HUDEP-2 (cell line): Measurements from ENCODE around the gene SCARB1.

Experiments
- DNase-seq, 76 experiments: peaks; one replicate each; lab custom pipeline; 2025; ENCODE audit not compliant: unreplicated experiment in 76 of 76; lab: John Stamatoyannopoulos, UW

SCARB1 gene

GRCh38 chr12:124764870-124765580 is 98.6 kb downstream of the SCARB1 start:
- no peak for DNase-seq

GRCh38 chr12:124764451-124764850 is 99.2 kb downstream of the SCARB1 start:
- peak in 28 of 76 experiments; percentile 3 to 48 (median 17) for DNase-seq

DNA sequence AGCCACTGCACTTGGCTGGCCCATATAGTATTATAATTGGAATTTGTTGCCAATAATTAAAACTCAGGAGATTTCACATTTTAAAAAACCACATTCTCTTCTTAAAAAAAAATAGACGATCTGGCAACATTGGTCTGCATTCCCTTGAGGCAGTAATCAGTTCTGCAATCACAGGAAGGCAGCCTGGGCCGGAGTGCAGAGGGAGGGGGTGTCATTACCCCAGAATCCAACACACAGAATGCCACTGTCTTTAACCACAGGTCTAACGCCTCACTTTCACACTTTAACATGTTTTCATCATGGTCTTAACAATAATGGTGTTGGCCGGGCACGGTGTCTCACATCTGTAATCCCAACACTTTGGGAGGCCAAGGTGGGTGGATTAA is 100.1 kb downstream of the SCARB1 start:
- no peak for DNase-seq

DNA sequence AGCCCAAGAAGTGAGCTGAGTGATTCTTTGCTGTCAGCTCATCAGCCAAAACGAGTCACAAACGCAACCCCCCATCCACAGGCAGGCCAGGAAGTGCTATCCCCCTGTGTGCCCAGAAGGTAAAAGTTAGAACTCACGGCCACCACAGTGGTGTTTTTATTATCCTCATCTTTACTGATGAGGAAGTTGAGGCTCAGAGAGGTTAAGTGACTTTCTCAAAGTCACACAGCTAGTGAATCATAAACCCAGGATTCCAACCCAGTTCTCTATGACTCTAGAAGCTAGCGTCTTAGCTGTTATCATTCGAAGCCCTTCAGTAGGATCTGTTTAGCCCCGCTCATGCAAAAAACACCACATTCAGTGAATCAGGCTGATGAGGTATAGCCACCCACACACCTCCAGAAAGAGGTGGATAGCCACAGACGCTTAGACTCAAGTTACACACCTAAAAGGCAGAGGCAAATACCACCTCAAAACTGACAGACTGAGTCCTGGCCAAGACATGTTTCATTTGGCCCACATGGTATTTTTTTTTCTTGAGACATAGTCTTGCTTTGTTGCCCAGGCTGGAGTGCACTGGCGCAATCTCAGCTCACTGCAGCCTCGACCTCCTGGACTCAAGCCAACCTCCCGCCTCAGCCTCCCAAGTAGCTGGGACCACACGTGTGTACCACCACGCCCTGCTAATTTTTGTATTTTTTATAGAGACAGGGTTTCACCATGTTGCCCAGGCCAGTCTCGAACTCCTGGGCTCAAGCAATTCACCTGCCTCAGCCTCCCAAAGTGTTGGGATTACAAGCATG is 100.7 kb downstream of the SCARB1 start:
- no peak for DNase-seq

DNA sequence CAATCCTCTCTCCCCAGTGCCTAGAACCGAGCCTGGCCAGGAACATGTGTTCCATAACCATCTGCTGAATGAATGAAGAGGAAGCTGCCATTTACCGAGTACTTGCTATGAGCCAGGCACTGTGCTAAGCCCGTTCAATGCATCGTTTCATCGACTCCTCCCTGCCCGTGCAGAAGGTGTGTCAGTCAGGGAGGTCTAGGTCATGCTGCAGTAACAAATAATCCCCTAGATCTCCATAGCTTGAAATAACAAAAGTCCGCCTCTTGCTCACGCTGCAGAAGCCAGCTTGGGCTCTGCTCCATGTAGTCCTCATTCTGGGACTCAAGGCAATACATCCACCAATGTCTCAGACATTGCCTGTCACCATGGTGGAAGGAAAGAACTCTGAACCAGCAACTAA is 101.3 kb downstream of the SCARB1 start:
- no peak for DNase-seq

GRCh38 chr12:124761871-124762270 is 101.8 kb downstream of the SCARB1 start:
- DNase-seq = no peak

DNA sequence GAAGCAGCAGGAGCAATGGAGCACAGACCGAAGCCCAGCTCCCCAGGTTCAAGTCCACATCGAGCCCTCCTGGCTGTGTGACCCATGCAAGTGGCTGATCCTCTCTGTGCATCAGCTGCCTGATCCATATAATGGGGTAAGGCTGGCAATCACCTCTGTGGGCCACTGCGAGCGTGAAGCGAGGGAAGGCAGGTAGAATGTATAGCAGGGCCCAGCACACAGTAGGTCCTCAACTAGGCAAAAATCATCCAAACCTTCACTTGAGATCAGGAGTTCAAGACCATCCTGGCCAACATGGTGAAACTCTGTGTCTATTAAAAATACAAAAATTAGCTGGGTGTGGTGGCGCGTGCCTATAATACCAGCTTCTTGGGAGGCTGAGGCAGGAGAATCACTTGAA is 102.6 kb downstream of the SCARB1 start:
- DNase-seq = no peak

DNA sequence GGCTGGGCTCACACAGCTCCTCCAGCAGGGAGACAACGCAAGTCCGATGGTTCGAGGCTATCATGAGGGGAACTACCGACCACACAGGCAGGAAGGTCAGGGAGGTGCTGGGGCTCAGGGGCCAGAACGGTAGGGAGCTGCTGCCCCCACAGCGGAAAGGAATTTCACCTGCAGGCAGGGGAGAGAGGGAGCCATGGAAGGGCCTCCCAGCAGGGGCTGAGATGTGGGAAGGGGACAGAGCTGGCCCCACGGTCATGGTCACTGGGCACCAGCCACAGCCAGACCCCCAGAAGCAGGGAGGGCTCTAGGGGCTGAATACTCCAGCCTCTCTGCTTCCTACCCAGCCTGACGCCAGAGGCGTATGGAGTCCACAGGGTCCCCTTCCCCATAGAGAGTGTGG is 103.1 kb downstream of the SCARB1 start:
- no peak for DNase-seq

GRCh38 chr12:124759841-124760503 is 103.7 kb downstream of the SCARB1 start:
- no peak for DNase-seq

- no peak for DNase-seq
Measured at GRCh38 chr12:124758266-124759220, 105.1 kb downstream of the SCARB1 start.

GRCh38 chr12:124757329-124757728 is 106.3 kb downstream of the SCARB1 start:
- no peak for DNase-seq

GRCh38 chr12:124756760-124757159 is 106.9 kb downstream of the SCARB1 start:
- no peak for DNase-seq

DNA sequence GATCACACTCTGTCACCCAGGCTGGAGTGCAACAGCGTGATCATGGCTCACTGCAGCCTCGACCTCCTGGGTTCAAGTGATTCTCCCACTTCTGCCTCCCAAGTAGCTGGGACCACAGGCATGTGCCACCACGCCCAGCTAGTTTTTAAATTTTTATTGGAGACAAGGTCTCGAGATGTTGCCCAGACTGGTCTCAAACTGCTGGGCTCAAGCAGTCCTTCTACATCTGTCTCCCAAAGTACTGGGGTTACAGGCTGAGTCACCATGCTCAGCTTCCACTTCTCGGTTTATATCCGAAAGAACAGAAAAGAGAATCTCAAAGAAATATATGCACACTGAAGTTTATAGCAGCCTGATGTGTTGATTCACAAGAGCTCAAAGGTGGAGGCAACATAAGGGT is 107.5 kb downstream of the SCARB1 start:
- DNase-seq = no peak

DNA sequence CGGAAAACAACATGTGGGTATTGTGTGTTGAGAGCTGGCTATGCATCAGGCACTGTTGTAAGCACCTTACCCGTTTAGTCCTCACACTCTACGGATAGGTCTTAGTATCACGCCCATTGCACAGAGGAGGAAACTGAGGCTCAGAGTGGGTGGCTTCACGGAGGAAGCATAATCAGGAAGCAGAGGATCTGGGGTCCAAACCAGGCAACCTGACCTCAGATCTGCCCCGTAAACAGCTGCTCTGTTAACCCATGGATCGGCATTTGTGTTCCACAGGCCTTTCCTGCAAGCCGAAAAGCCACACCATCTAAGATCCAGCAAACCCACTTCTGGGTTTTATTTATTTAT is 107.9 kb downstream of the SCARB1 start:
- no peak for DNase-seq

GRCh38 chr12:124754949-124755800 is 108.5 kb downstream of the SCARB1 start:
- DNase-seq = no peak

DNA sequence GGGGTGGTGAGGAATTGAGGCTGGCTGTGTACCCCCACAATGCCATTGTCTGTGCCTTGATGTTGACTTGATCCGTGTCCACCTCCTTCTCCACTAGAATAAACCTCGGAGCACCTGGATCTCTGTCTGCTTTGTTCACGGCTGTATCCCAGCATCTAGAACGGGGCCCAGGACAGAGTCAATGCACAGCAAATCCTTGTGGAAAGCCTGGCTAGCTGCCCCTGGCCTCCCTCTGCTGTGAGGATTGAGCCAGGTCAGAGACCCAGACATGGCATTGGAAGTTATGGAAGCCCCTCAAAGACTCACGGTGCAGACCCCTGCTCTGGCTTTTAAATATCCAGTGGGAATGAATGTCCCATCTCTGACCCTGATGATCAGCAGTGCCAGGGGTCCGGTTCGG is 109.2 kb downstream of the SCARB1 start:
- no peak for DNase-seq

GRCh38 chr12:124753993-124754392 is 109.7 kb downstream of the SCARB1 start:
- no peak for DNase-seq

DNA sequence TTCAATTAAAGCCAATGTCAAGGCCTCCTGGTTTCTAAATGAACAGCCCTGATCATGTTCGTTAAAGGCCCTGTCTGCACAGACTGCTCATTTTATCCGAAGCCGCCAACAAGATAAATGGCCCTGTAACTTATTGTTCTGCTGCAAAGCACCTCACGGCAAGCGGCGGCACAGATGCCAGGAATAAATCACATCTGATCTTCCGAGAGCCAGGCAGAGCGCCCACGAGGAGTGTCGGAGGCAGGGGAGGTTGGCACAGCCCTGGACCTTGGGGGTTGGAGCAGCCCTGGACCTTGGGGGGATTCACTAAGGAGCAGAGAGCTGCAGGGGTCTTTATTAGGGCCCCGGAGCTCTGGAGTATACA is 110.5 kb downstream of the SCARB1 start:
- no peak for DNase-seq

- no peak for DNase-seq
Measured at GRCh38 chr12:124752437-124753227, 111.0 kb downstream of the SCARB1 start.
